Muscle of arm (tissue), 12 donors: ENCODE measurements around the gene CGNL1. TPM values are rescaled to one million over a fixed set of nuclear protein-coding genes. Genes with fewer than 3 reads are reported as not detected.

Source experiments
- DNase-seq: peaks from one replicate; pipeline ENCODE4 v3.0.0-alpha.2; 2013
- polyA plus RNA-seq, 12 donors: library from polyadenylated mRNA; unstranded; fragments of 120-200 nt; gene quantifications; one replicate each; pipeline ENCODE4 v1.2.1, GENCODE V29; 2013; ENCODE audit not compliant: insufficient read length in 12 of 12

Gene CGNL1
- polyA plus RNA-seq, 12 donors: 7.2 to 20.3 (median 8.8) TPM; not detected in 1

GRCh38 chr15:57496946-57497869 is 120.9 kb downstream of the CGNL1 start:
- DNase-seq: no peak

DNA sequence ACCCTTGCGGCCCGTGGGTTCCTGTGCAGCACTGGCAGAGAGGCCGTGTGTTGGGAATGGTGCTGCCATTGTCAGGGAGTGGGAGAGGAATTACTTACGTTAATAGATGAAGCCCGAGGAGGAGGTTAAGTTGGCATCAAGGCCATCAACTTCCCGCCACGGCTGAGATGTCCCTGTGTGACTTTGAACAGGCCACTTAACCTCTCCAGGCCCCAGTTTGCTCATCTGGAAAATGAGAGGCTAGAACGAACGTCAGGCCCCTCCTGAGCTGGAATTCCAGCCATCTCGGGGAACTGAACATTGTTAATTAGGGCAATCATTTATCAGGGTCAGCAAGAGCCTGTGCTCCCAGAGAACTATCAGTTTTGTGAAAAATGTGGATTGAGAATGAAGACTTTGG is 124.0 kb downstream of the CGNL1 start:
- no peak for DNase-seq

- DNase-seq: no peak
Observed at GRCh38 chr15:57500979-57501576, 124.8 kb downstream of the CGNL1 start.

GRCh38 chr15:57502116-57502515 is 125.8 kb downstream of the CGNL1 start:
- no peak for DNase-seq

GRCh38 chr15:57503051-57503702 is 126.9 kb downstream of the CGNL1 start:
- DNase-seq: no peak

GRCh38 chr15:57503911-57504598 is 127.8 kb downstream of the CGNL1 start:
- peak; percentile 46 for DNase-seq

- DNase-seq: no peak
Observed at GRCh38 chr15:57504599-57504940, 128.3 kb downstream of the CGNL1 start.

DNA sequence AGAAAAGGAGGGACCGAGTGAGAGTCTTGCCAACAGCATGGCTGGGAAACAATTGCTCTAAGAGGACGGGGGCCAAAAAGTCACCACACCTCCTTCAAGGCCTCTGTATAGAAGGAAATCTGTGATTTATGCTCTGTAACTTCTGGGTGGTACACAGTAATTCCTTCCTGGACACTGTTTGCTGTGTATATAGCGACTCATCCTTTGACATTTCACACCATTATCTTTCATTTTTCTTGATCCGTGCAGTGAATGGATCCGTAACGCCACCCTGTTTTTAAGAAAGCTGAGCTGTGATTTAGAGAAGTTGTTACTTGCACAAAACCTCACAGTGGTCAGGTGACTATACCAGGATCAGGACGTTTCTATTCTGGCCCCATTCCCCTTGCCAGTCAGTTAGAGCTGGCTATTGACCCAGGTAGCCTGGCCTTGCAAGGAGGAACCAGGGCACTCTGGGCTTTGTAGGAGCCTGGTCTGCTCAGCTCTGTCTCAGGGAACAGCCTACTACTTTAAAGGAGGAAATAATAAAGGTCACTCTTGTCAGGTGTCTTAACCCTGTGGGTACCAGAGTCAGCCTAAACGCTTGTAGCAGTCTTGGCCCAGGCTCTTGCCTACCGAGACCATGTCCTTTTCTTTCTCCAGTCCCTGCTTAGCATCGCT is 128.9 kb downstream of the CGNL1 start:
- no peak for DNase-seq

DNA sequence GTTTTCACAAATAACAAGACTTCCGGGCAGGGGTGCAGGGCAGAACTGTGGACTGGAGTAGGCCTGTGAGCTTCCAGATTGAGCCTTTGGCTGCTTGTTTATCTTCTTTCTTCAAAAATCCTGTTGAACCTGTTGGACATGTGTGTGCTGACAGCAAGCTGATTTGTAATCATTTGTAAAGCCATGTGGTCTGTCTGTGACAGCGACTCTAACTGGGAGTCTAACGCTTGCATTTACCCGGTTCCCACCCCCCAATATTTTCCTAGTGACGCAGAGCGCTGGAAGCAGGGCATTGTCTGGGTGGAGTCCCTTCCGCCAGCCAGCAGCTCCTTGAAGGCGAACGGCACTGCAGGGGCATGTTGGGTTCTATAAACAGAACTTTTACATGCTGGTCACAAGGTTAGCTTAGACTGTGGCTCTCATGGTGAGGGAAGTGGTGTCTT is 129.7 kb downstream of the CGNL1 start:
- no peak for DNase-seq

DNA sequence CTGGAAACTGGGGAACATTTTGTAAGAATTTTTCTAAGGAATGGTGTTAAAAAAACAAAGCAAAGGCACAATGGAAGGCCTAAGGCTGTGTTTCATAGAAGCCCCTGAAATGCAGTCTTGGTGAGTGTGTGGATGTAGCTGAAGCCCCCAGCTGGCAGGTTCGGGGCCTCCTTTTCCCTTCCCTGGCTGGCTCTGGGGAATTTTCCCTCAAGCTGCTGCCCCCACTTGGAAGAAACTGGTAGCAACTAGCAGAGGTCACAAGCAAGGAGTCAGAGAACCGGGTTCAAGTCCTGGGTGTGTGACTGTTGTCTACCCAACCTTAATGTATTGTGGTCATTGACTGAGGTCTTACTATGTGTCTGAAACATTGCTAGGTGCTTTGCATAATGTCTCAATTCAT is 130.1 kb downstream of the CGNL1 start:
- no peak for DNase-seq

DNA sequence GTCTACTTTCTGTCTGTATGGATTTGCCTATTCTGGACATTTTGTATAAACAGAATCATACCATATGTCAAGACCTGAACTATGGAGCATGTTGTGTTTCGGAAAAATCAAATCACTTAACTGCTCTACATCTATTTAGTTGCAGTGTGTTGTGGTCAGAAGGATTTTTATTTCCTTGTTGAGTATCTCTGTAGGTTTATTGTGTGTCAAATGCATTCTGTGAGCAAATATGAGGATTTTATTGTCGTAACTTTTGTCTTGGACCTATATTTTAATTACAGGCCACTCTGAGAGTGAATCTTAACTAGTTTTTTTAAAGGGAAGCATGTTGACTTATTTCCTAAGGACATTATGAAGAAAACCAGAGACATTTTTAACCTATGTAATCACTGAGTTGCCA is 130.8 kb downstream of the CGNL1 start:
- DNase-seq: no peak

- no peak for DNase-seq
Observed at GRCh38 chr15:57509126-57509525, 132.8 kb downstream of the CGNL1 start.

DNA sequence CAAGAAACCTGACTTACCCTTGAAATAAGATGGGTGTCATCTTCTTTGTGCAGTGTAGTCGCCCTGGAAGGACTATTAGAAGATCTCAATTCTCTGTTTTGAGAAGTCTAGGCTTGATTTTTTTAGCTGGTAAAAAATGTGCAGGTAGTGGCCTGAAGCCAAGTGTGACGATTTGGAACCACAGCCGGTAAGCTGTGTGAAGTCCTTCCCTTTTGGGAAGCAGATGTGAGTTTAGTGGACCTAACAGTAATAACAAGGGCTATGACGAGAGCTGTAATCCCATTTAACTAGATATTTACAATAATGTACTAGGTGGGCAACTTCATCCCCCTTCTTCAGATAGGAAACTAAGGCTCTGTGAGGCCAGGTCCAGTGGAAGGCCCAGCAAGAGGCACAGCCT is 133.7 kb downstream of the CGNL1 start:
- DNase-seq: no peak

DNA sequence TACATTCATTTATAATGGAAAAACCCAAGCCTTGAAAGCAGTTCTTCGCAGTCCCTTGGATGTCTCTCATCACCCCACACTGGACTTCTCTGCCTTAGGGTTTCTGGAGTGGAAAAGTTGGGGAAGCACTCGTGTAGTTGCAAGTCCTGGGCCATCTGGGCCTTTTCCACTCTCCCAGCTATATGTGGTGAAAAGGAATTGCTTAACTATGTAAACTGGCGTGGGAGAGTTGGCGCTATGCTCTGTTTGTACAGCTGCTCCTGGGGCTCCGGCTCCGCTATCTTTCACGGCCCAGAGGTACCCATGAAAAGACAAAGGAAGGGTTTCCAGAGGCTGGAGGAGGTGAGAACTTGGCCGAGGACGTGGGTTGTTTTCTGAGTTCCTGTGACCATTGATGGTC is 134.3 kb downstream of the CGNL1 start:
- DNase-seq: no peak

DNA sequence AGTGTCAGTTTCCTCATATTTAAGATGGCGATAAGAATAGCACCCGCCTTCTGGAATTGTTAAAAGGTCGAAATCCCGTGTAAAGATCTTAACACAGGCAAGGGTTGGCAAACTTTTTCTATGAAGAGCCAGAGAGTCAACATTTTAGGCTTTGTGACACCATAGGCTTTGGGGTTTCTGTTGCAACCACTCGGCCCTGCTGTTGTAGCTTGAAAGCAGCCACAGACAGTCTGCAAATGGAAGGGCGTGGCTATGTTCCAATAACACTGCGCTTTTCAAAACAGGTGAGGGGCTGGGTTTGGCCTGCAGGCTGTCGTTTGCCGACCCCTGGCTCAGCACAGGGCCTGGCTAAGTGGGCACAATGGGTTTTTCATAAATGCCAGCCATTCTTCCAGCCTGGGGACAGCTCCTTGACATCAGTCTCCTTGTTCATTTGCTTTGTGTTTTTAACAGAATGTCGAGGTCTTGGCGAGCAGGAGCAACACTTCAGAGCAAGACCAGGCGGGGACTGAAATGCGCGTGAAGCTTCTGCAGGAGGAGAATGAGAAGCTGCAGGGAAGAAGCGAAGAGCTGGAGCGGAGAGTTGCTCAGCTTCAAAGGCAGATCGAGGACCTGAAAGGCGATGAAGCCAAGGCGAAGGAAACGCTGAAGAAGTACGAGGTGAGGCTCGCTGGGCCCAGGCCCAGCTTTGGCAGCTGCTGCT is 140.2 kb downstream of the CGNL1 start:
- DNase-seq: no peak

DNA sequence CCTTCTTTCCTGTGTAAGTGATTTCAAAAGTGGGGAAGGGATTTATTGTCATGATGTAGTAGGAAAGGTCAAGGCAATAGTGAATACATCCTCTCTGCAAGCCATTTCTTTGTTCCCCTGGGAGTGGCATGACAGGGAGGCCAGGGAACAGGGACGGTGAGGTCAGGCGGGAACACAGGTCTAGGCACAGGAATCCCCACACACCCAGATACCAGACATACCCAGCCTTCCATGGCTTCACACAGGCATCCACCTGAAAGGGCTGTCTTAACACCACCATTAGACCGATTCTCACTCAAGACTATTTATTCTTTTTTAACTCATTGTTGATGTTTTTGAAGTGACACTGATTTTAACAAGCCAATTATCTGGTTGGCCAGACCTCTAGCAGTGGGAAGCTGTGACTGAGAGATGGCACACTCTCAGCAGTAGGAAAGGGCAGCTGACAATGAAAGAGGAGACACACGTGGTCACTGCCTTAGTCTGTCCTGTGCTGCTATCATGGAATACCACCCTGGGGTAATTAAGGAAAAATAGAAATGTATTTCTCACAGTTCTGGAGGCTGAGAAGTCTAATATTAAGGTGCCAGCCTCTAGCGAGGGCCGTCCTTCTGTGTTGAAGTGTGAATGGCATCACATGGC is 140.8 kb downstream of the CGNL1 start:
- no peak for DNase-seq

DNA sequence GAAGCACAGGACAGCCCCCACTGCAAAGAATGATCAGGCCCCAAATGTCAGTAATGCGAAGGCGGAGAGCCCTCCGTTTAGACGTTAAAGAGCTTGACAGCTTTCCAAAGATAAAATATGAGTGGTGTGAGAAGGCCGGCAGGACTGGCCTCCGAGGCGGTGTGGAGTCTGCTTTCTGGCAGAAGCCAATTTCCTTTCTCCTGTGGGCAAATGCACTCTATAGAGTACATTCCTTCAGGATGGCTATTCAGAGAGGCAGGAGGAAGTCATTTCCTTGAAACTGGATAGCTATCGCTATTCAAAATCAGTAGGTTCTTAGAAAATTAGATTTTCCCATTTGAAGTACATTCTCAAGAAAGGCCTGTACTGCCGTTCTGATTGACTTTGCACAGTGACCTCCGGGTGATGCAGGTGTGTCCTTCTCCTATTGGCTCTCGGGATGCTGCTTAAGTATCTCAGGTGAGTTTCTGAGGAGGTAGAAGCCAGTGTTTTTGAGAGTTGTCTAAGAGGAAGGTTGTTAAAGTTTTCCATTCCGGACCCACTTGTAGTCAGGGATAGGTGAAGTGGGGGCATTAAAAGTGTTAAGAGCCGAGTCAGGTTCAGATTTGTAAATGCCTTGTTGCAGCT is 142.6 kb downstream of the CGNL1 start:
- DNase-seq: no peak

- DNase-seq: no peak
Observed at GRCh38 chr15:57519806-57520205, 143.5 kb downstream of the CGNL1 start.

DNA sequence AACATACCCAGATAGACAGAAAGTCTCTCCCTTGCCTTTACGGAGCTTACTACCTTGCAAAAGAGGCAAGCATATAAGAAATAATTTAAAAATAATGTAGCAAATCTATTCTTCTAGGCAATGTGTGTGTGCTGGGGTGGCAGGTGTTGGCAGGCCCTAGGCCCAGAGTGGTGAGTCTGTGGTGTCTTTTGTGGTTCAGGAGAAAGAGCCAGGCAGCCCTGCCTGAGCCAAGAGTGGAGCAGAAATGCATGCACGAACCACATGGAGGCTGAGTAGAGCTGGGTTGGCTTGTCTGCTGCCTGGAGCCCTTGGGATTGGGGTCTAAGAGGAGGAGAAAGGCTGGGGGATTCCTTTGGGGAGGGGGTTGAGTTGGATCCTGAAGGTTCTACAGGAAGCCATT is 145.2 kb downstream of the CGNL1 start:
- no peak for DNase-seq

GRCh38 chr15:57522148-57522547 is 145.8 kb downstream of the CGNL1 start:
- DNase-seq: no peak
